Omental fat pad (tissue), 4 donors: Measurements from ENCODE around the gene ANKLE1. TPM values are rescaled to one million over a fixed set of nuclear protein-coding genes. Genes with fewer than 3 reads are reported as not detected.

Experiments
- ATAC-seq: fragments of 150-250 bp; one replicate; pipeline ENCODE4 v1.9.1; 2016; ENCODE audit warnings: mild to moderate bottlenecking, moderate library complexity; ENCODE audit not compliant: low FRiP score
- DNase-seq: peaks from one replicate; pipeline ENCODE4 v3.0.0-alpha.2; 2019; ENCODE audit warnings: low spot score
- CTCF ChIP-seq, 3 donors: fragments of 450-650 bp; IDR thresholded peaks; one replicate each; pipeline ENCODE4 v1.5.1; 2016 to 2017; ENCODE audit warnings: antibody characterized with exemption in 3 of 3, mild to moderate bottlenecking in 3 of 3, moderate library complexity in 2 of 3
- total RNA-seq, 4 donors: library from RNA; depleted of rRNA; stranded (reverse); fragments of >200 nt; gene quantifications; one replicate each; pipeline ENCODE4 v1.1.0, GENCODE V29; 2016

The ANKLE1 gene
- total RNA-seq, 4 donors from 2014 or later = 0.47 to 0.82 (median 0.52) TPM

GRCh38 chr19:17236811-17237543, 44.7 kb upstream of the ANKLE1 start:
- DNase-seq (no peak), ATAC-seq (no peak)

GRCh38 chr19:17237747-17238706, 43.7 kb upstream of the ANKLE1 start:
- DNase-seq (no peak), ATAC-seq (no peak)
- TF ChIP-seq CTCF (IDR thresholded peaks at IDR 0.05) = no peak

More at GRCh38 chr19:17236811-17237543, 44.7 kb upstream of the ANKLE1 start:
- TF ChIP-seq CTCF (IDR thresholded peaks at IDR 0.05) = no peak

GRCh38 chr19:17240062-17240752, 41.5 kb upstream of the ANKLE1 start:
- DNase-seq (no peak), ATAC-seq (no peak)
- TF ChIP-seq CTCF (IDR thresholded peaks at IDR 0.05) = no peak

- no peak for DNase-seq
- no peak for ATAC-seq
- TF ChIP-seq CTCF (IDR thresholded peaks at IDR 0.05) = no peak
These were observed 40.8 kb upstream of the ANKLE1 start for GRCh38 chr19:17240826-17241399.

- TF ChIP-seq CTCF (IDR thresholded peaks at IDR 0.05) = no peak
- no peak for DNase-seq
- ATAC-seq = no peak
These were observed 39.1 kb upstream of the ANKLE1 start for GRCh38 chr19:17242431-17243208.
